Ectodermal cell (in vitro differentiated cells): ENCODE results near the gene PROX1.
A peak's percentile ranks its signal among the peaks of the same experiment; 100 is the strongest.

Experiments used
- H3K27ac ChIP-seq: 2 replicates; pipeline ENCODE4 v1.7.0; 2013; ENCODE audit warnings: mild to moderate bottlenecking, low read depth, low read length; ENCODE audit not compliant: insufficient read depth, poor library complexity, severe bottlenecking
- H3K27me3 ChIP-seq: 2 replicates; pipeline ENCODE4 v1.7.0; 2013; ENCODE audit warnings: mild to moderate bottlenecking, low read length; ENCODE audit not compliant: insufficient read depth, control insufficient read depth, poor library complexity, severe bottlenecking
- H3K36me3 ChIP-seq: one replicate; pipeline ENCODE4 v1.7.0; 2013; ENCODE audit warnings: low read length; ENCODE audit not compliant: control insufficient read depth, insufficient read depth
- H3K4me1 ChIP-seq: one replicate; pipeline ENCODE4 v1.7.0; 2013; ENCODE audit warnings: low read length; ENCODE audit not compliant: control insufficient read depth, insufficient read depth
- H3K4me3 ChIP-seq: 2 replicates; pipeline ENCODE4 v1.7.0; 2013; ENCODE audit warnings: low read depth, low read length, control low read depth; ENCODE audit not compliant: insufficient read depth
- H3K9me3 ChIP-seq: 2 replicates; pipeline ENCODE4 v1.7.0; 2013; ENCODE audit warnings: mild to moderate bottlenecking, low read length, moderate library complexity; ENCODE audit not compliant: control insufficient read depth
- WGBS, 2 experiments: methylation state at CpG; one replicate each; pipeline ENCODE4 v1.1.7; 2013; ENCODE audit warnings: missing lambda C conversion rate in 2 of 2; 5-methylcytosine and 5-hydroxymethylcytosine counted together

PROX1 gene

GRCh38 chr1:213986925-213987250 is 885 bp upstream of the PROX1 start:
- Histone ChIP-seq H3K27ac (no peak overlapping the region), H3K9me3 (no peaks in the 10 kb centered on the region), H3K4me3 (peak overlapping the region; percentile 55), H3K27me3 (peaks cover 74% of the 10 kb centered on the region), H3K36me3 (no peaks in the 10 kb centered on the region), H3K4me1 (peaks cover 41% of the 10 kb centered on the region)
- 4% methylated on average over 4 to 6 of the region's 6 CpGs for WGBS, 2 experiments

DNA sequence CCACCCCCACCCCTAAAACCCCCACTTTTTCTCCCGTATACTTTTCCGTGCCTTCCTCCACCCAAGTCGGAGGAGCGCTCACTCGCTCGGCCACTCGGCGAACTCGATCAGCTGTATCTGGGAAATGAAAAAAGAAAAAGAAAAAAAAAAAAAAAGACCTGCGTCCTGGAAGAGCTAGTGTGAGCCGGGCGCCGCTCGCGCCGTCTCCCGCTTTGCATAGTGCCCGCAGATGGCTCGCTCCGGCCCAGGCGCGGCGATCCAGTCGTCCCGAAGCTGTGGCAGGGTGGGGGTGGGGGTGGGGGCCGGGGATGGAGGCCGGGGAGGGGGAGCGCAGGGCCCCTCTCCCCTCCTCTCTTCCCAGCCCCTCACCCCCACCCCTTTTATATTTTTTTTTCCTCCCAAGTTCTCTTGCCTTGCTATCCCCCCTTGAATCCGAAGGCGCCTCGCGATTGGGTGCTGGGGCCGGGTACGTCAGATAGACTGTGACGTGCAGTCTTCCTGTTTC is 299 bp upstream of the PROX1 start:
- Histone ChIP-seq H3K27ac (no peak overlapping the region), H3K4me1 (peaks cover 35% of the 10 kb centered on the region), H3K4me3 (peak overlapping the region; percentile 55), H3K9me3 (no peaks in the 10 kb centered on the region), H3K36me3 (no peaks in the 10 kb centered on the region), H3K27me3 (peaks cover 69% of the 10 kb centered on the region)
- WGBS, 2 experiments, result 0 to 1% methylated on average over 12 to 33 of the region's 35 CpGs

DNA sequence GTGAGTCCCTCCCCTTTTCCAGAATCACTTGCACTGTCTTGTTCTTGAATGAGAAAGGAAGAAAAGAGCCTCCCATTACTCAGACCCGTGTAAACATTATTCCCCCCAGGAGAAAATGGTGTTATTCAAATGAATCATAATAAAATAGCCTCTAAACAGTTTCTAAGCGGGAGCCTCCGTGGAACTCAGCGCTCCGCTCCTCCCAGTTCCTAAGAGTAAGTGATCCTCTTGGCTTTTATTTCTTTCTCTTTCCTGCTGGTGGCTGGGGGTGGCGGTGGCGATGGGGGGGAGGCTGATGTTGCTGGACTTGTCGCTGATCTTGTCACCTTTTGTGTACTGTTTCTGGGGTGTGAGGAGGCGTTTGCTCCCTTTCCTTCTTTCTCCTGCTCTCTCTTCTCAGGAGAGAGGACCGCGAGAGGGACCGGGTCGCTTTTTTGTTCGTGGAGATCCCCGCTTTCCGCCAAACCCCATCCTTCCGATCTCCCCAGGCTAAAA is 781 bp downstream of the PROX1 start:
- no peak overlapping the region for H3K27ac ChIP-seq
- H3K36me3 ChIP-seq, result no peaks in the 10 kb centered on the region
- WGBS, 2 experiments, result 0% methylated on average over 15 to 17 of the region's 17 CpGs
- H3K27me3 ChIP-seq, result peaks cover 58% of the 10 kb centered on the region
- H3K9me3 ChIP-seq, result no peaks in the 10 kb centered on the region
- peaks cover 31% of the 10 kb centered on the region for H3K4me1 ChIP-seq
- H3K4me3 ChIP-seq, result peak overlapping the region; percentile 55

DNA sequence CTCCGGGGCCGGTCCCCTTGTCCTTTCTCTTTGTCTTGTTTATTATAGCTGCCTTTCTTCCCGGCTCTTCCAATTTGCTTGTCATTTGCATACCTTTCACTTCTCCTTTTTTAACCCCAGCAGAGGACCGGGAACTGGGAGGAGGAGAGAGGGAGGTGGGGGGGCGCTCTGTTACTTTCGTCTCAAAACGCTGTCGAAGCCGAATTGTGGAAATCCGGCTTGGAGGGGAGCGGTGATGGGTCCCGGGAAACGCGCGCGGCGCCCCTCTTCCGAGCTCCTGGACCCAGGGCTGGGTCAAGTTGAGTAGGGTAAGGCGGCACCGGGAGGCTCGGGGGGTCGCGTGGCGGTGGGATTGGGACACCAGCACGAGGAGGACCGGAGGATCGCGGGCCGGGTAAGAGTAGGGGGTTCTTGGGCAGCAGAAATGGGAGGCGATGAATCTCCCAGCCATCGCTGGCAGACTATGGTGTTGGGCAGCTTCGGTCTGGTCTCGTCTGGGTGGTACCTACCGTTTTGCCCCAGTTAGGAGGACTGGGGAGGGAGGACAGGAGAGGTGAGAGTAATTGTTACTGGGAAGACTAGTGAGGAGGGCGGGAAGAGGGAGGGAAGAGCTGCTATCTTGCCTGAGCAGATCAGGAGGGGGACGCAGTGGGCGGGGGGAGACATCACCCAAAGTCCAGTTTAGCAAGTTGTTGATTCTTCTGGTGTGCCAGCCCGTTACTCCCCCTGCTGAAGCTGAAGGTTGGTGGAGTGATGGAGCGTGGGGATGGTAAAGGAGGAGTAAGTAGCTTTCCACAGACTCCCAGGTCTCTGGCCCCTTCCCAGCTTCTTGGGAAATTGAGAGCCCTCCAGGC is 1.5 kb downstream of the PROX1 start:
- Histone ChIP-seq H3K27ac (no peak overlapping the region), H3K4me3 (peak overlapping the region; percentile 55), H3K36me3 (no peaks in the 10 kb centered on the region), H3K27me3 (peaks cover 51% of the 10 kb centered on the region), H3K4me1 (peaks cover 26% of the 10 kb centered on the region), H3K9me3 (no peaks in the 10 kb centered on the region)
- 0 to 1% methylated on average over 39 of the region's 39 CpGs for WGBS, 2 experiments

- Histone ChIP-seq H3K4me3 (no peak overlapping the region), H3K36me3 (no peaks in the 10 kb centered on the region), H3K27ac (no peak overlapping the region), H3K9me3 (no peaks in the 10 kb centered on the region), H3K27me3 (peaks cover 19% of the 10 kb centered on the region), H3K4me1 (peaks cover 7% of the 10 kb centered on the region)
- WGBS, 2 experiments, result 50 to 54% methylated on average over 2 of the region's 2 CpGs
Measured at GRCh38 chr1:213993929-213994328, 6.2 kb downstream of the PROX1 start.

- no peak overlapping the region for H3K4me3 ChIP-seq
- 92 to 94% methylated on average over 3 to 4 of the region's 5 CpGs for WGBS, 2 experiments
- H3K4me1 ChIP-seq, result peaks cover 7% of the 10 kb centered on the region
- H3K27me3 ChIP-seq, result peaks cover 10% of the 10 kb centered on the region
- no peaks in the 10 kb centered on the region for H3K9me3 ChIP-seq
- no peak overlapping the region for H3K27ac ChIP-seq
- no peaks in the 10 kb centered on the region for H3K36me3 ChIP-seq
Measured at GRCh38 chr1:213994888-213995287, 7.1 kb downstream of the PROX1 start.

- peaks cover under 1% of the 10 kb centered on the region for H3K4me1 ChIP-seq
- H3K27me3 ChIP-seq, result peaks cover 3% of the 10 kb centered on the region
- no peak overlapping the region for H3K4me3 ChIP-seq
- H3K36me3 ChIP-seq, result no peaks in the 10 kb centered on the region
- no CpG with 5 or more reads among the region's 2 CpGs for WGBS, 2 experiments
- H3K9me3 ChIP-seq, result no peaks in the 10 kb centered on the region
- H3K27ac ChIP-seq, result no peak overlapping the region
Measured at GRCh38 chr1:213995603-213996002, 7.8 kb downstream of the PROX1 start.

GRCh38 chr1:213996320-213997037 is 8.7 kb downstream of the PROX1 start:
- Histone ChIP-seq H3K27ac (no peak overlapping the region), H3K4me1 (no peaks in the 10 kb centered on the region), H3K27me3 (no peaks in the 10 kb centered on the region), H3K9me3 (no peaks in the 10 kb centered on the region), H3K36me3 (no peaks in the 10 kb centered on the region), H3K4me3 (no peak overlapping the region)
- WGBS, 2 experiments, result 93 to 94% methylated on average over 15 of the region's 15 CpGs

GRCh38 chr1:213997038-213997771 is 9.4 kb downstream of the PROX1 start:
- H3K9me3 ChIP-seq, result no peaks in the 10 kb centered on the region
- H3K4me1 ChIP-seq, result peaks cover 5% of the 10 kb centered on the region
- 96 to 97% methylated on average over 24 of the region's 24 CpGs for WGBS, 2 experiments
- H3K27ac ChIP-seq, result no peak overlapping the region
- no peaks in the 10 kb centered on the region for H3K36me3 ChIP-seq
- H3K4me3 ChIP-seq, result no peak overlapping the region
- no peaks in the 10 kb centered on the region for H3K27me3 ChIP-seq

- H3K4me3 ChIP-seq, result no peak overlapping the region
- WGBS, 2 experiments, result 93 to 96% methylated on average over 13 of the region's 13 CpGs
- no peak overlapping the region for H3K27ac ChIP-seq
- H3K27me3 ChIP-seq, result no peaks in the 10 kb centered on the region
- no peaks in the 10 kb centered on the region for H3K9me3 ChIP-seq
- H3K36me3 ChIP-seq, result no peaks in the 10 kb centered on the region
- peaks cover 7% of the 10 kb centered on the region for H3K4me1 ChIP-seq
Measured at GRCh38 chr1:213997772-213998107, 10.0 kb downstream of the PROX1 start.
